OCI-LY1 (cell line): Measurements from ENCODE around the gene LRRC28.
"Not testable (repeated sequence)": the region's sequence is repeated elsewhere in the genome, so short reads cannot be mapped to it uniquely, and the experiment has no call there.

ENCODE experiments used
- H2AFZ ChIP-seq: fragments of 200-600 bp; sonication (generic), shearing (Covaris generic); 2 replicates; pipeline ENCODE4 v1.6.0; 2014; ENCODE audit warnings: antibody characterized with exemption, mild to moderate bottlenecking, low read length
- H3F3A ChIP-seq: fragments of 200-600 bp; sonication (generic), shearing (Covaris generic); 2 replicates; pipeline ENCODE4 v1.6.0; 2014; ENCODE audit warnings: mild to moderate bottlenecking, antibody characterized with exemption, low read length, moderate library complexity; ENCODE audit not compliant: insufficient read depth
- H3K27ac ChIP-seq: fragments of 200-600 bp; sonication (generic); 2 replicates; pipeline ENCODE4 v1.5.1; 2014; ENCODE audit warnings: low read length, mixed run types, mild to moderate bottlenecking, low read depth; ENCODE audit not compliant: poor library complexity, severe bottlenecking
- H3K27me3 ChIP-seq: fragments of 200-600 bp; sonication (generic); 2 replicates; pipeline ENCODE4 v1.6.0; 2014; ENCODE audit warnings: antibody characterized with exemption, mild to moderate bottlenecking, low read length, moderate library complexity; ENCODE audit not compliant: insufficient read depth
- H3K36me3 ChIP-seq: fragments of 200-600 bp; sonication (generic); 2 replicates; pipeline ENCODE4 v1.6.1; 2014; ENCODE audit warnings: mild to moderate bottlenecking, antibody characterized with exemption, low read length, moderate library complexity, mixed read lengths; ENCODE audit not compliant: insufficient read depth
- H3K4me1 ChIP-seq: fragments of 200-600 bp; sonication (generic); 2 replicates; pipeline ENCODE4 v1.5.1; 2014; ENCODE audit warnings: mild to moderate bottlenecking, low read length, moderate library complexity; ENCODE audit not compliant: insufficient read depth, severe bottlenecking
- H3K4me2 ChIP-seq: fragments of 200-600 bp; sonication (generic), shearing (Covaris generic); 2 replicates; pipeline ENCODE4 v1.6.1; 2014; ENCODE audit warnings: low read length
- H3K4me3 ChIP-seq: fragments of 200-600 bp; sonication (generic); 2 replicates; pipeline ENCODE4 v1.5.1; 2014; ENCODE audit warnings: low read length, low read depth, mild to moderate bottlenecking, mixed read lengths; ENCODE audit not compliant: poor library complexity, severe bottlenecking
- H3K79me2 ChIP-seq: fragments of 200-600 bp; shearing (Covaris generic); 2 replicates; pipeline ENCODE4 v1.6.1; 2016; ENCODE audit warnings: mixed run types, low read length, mixed read lengths; ENCODE audit not compliant: insufficient read depth
- H3K9ac ChIP-seq: fragments of 200-600 bp; sonication (generic), shearing (Covaris generic); 2 replicates; pipeline ENCODE4 v1.6.1; 2014; ENCODE audit warnings: mild to moderate bottlenecking, low read length, mixed read lengths
- H3K9me2 ChIP-seq: fragments of 200-600 bp; sonication (generic), shearing (Covaris generic); 2 replicates; pipeline ENCODE4 v1.6.1; 2014; ENCODE audit warnings: low read depth, mild to moderate bottlenecking, low read length, mixed read lengths
- H3K9me3 ChIP-seq: fragments of 200-600 bp; shearing (Covaris generic); 2 replicates; pipeline ENCODE4 v1.6.1; 2014; ENCODE audit warnings: low read length, mixed read lengths
- H4K20me1 ChIP-seq: fragments of 200-600 bp; sonication (generic), shearing (Covaris generic); 2 replicates; pipeline ENCODE4 v1.6.0; 2016; ENCODE audit warnings: mild to moderate bottlenecking, low read length; ENCODE audit not compliant: insufficient read depth
- EZH2 ChIP-seq: fragments of 200-600 bp; sonication (generic), shearing (Covaris generic); IDR thresholded peaks from 2 replicates; pipeline ENCODE4 v1.8.0; 2017; ENCODE audit warnings: borderline replicate concordance, mixed run types, mild to moderate bottlenecking, antibody characterized with exemption, low read length, moderate library complexity, mixed read lengths
- TF ChIP-seq, protein P1 (sequence below): fragments of 200-600 bp; sonication (generic), shearing (Covaris generic); IDR thresholded peaks from 2 replicates; pipeline ENCODE4 v1.5.1; 2017; ENCODE audit warnings: mild to moderate bottlenecking, antibody characterized with exemption, low read length, moderate library complexity, mixed read lengths

Gene LRRC28

DNA sequence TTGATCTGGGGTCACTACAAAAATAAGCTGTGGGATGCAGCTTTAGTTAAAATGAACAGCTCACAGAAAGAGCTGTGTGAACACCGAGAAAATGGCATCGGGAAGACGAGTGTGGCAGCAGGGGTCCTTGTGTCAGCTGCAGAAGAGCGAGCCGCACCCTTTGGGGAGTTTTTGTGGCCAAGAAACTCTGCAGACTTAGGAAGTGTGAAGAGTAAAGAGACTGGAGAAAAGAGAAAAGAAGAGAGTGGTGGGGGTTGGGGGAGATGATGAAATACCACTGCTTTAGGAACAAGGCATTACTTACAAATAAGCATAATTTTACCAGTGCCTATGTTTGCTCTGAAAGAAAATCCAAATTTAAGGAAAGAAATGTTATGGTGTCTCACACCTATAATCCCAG, 147.8 kb downstream of the LRRC28 start:
- H3K27me3 ChIP-seq: 0 out of 2 replicates have a peak, but pooled peaks cover 3% of the 10 kb centered on the region
- no peaks in the 10 kb centered on the region for H3K36me3 ChIP-seq
- H4K20me1 ChIP-seq: no peaks in the 10 kb centered on the region
- H3K27ac ChIP-seq: no peak overlapping the region
- no peaks in the 10 kb centered on the region for H3K4me1 ChIP-seq
- H3K4me3 ChIP-seq: no peak overlapping the region
- H3K9me3 ChIP-seq: no peaks in the 10 kb centered on the region
- no peaks in the 10 kb centered on the region for H3K79me2 ChIP-seq
- H3K4me2 ChIP-seq: no peak overlapping the region
- no peaks in the 10 kb centered on the region for H3F3A ChIP-seq
- no peak overlapping the region for H3K9ac ChIP-seq
- no peak overlapping the region for H2AFZ ChIP-seq
- H3K9me2 ChIP-seq: no peaks in the 10 kb centered on the region
- TF ChIP-seq, protein P1, sequence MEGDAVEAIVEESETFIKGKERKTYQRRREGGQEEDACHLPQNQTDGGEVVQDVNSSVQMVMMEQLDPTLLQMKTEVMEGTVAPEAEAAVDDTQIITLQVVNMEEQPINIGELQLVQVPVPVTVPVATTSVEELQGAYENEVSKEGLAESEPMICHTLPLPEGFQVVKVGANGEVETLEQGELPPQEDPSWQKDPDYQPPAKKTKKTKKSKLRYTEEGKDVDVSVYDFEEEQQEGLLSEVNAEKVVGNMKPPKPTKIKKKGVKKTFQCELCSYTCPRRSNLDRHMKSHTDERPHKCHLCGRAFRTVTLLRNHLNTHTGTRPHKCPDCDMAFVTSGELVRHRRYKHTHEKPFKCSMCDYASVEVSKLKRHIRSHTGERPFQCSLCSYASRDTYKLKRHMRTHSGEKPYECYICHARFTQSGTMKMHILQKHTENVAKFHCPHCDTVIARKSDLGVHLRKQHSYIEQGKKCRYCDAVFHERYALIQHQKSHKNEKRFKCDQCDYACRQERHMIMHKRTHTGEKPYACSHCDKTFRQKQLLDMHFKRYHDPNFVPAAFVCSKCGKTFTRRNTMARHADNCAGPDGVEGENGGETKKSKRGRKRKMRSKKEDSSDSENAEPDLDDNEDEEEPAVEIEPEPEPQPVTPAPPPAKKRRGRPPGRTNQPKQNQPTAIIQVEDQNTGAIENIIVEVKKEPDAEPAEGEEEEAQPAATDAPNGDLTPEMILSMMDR: no peak
- TF ChIP-seq EZH2: no peak

DNA sequence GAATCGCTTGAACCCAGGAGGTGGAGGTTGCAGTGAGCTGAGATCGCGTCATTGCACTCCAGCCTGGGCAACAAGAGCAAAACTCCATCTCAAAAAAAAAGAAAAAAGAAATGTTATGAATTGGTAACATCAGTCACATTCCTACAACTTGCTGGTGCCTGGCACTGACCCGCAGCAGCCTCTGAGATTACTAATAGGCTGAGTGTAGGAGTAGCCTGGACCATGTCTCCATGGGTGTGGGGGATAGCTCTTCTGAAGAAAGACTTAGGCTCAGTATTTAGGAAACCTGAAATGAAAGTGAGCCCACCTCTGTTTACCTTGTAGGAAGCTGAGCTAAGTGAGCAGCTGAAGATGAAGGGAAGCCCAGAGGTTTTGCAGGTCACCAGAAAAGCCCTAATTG, 148.3 kb downstream of the LRRC28 start:
- H3K9me3 ChIP-seq: no peaks in the 10 kb centered on the region
- no peaks in the 10 kb centered on the region for H3K36me3 ChIP-seq
- no peak overlapping the region for H2AFZ ChIP-seq
- no peak for TF ChIP-seq EZH2
- TF ChIP-seq, protein P1: no peak
- H3K27ac ChIP-seq: no peak overlapping the region
- H4K20me1 ChIP-seq: no peaks in the 10 kb centered on the region
- no peak overlapping the region for H3K9ac ChIP-seq
- no peak overlapping the region for H3K4me2 ChIP-seq
- 0 out of 2 replicates have a peak, but pooled peaks cover 3% of the 10 kb centered on the region for H3K27me3 ChIP-seq
- H3F3A ChIP-seq: no peaks in the 10 kb centered on the region
- H3K4me1 ChIP-seq: no peaks in the 10 kb centered on the region
- H3K79me2 ChIP-seq: no peaks in the 10 kb centered on the region
- H3K9me2 ChIP-seq: no peaks in the 10 kb centered on the region
- no peak overlapping the region for H3K4me3 ChIP-seq

DNA sequence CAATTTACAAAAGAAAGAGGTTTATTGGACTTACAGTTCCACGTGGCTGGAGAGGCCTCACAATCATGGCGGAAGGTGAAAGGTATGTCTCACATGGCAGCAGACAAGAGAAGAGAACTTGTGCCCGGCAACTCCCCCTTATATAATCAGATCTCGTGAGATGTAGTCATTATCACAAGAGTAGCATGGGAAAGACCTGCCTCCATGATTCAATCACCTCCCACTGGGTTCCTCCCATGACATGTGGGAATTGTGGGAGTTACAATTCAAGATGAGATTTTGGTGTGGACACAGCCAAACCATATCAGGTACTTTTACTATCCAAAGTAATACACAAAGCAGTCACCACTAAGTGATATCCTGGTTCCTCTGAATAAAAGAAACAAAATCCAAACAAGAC, 149.9 kb downstream of the LRRC28 start:
- not testable (repeated sequence) for H3K4me2 ChIP-seq, H3K4me1 ChIP-seq, H3K79me2 ChIP-seq, H3K4me3 ChIP-seq, H3K36me3 ChIP-seq, H4K20me1 ChIP-seq, H3K9ac ChIP-seq, H3K27ac ChIP-seq, H3K9me3 ChIP-seq, H2AFZ ChIP-seq, H3K27me3 ChIP-seq, H3K9me2 ChIP-seq, H3F3A ChIP-seq

DNA sequence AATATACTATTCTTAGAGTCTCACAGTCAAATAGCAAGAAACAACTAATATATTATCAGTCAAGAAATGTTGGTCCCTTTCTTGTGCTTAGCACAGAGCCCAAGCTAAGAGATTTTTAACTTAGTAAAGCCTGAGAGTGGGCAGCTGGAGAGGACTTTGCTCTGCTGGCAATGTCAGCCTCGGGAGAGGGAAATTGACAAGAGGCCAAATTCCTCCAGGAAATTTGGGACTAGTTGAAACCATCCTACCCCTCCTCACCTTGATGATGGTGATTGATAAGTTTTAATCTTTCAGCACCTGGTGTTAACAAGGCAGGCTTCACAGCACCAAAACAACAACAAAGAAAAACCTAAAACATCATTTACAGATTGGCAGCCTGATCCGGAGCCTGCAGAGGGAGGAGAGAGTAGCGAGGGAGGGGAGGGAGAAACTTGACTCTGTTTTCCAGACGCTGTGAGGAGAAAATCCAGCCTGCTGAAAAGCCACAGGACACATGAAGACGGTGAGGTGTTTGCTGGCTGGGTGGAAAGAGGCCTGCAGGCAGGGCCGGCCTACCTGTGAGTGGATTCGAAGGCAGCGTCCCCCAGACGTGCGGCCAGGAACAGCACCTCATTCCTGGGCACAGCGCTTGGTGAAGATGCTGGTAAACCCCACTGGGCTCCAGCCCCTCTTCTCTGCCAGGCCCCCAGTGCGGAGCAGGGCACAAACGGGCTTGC, 150.9 kb downstream of the LRRC28 start:
- Histone ChIP-seq H3K9me2 (no peaks in the 10 kb centered on the region), H3K4me2 (no peak overlapping the region), H3K36me3 (no peaks in the 10 kb centered on the region), H4K20me1 (no peaks in the 10 kb centered on the region), H3K4me1 (no peaks in the 10 kb centered on the region), H3K27ac (no peak overlapping the region), H3K27me3 (peaks cover 3% of the 10 kb centered on the region; the same call in 1 of the 2 replicates), H3K79me2 (no peaks in the 10 kb centered on the region), H3K4me3 (no peak overlapping the region), H3K9me3 (no peaks in the 10 kb centered on the region), H3F3A (no peaks in the 10 kb centered on the region), H3K9ac (no peak overlapping the region), H2AFZ (no peak overlapping the region)
- TF ChIP-seq EZH2: no peak
- TF ChIP-seq, protein P1: no peak
